ENCODE measurements around the gene SLC37A4. TPM values are rescaled to one million over a fixed set of nuclear protein-coding genes. Genes with fewer than 3 reads are reported as not detected.
"Not testable (repeated sequence)": the region's sequence is repeated elsewhere in the genome, so short reads cannot be mapped to it uniquely, and the experiment has no call there.

Gene SLC37A4
- total RNA-seq, 4 donors from 2014 or later, result 14.0 to 25.4 (median 19.5) TPM

GRCh38 chr11:119062779-119063178, 32.1 kb upstream of the SLC37A4 start:
- WGBS, 2 donors, result 47 to 71% methylated on average over 5 of the region's 5 CpGs
- TF ChIP-seq POLR2A (IDR thresholded peaks at IDR 0.05), result no peak
- TF ChIP-seq CTCF (IDR thresholded peaks at IDR 0.05), result no peak
- H3K4me3 ChIP-seq (ENCODE audit: low read depth, poor library complexity, severe bottlenecking), result no peak overlapping the region
- intact Hi-C loops (cut with DNase I; ENCODE audit: low total_unique reads), result no loop called here
- DNase-seq (ENCODE audit: low spot score in 2 of 2), result no peak

GRCh38 chr11:119061256-119061655, 30.6 kb upstream of the SLC37A4 start:
- TF ChIP-seq POLR2A (IDR thresholded peaks at IDR 0.05), result no peak
- no peak for TF ChIP-seq CTCF (IDR thresholded peaks at IDR 0.05)
- no peak overlapping the region for H3K4me3 ChIP-seq (ENCODE audit: low read depth, poor library complexity, severe bottlenecking)
- intact Hi-C loops (cut with DNase I; ENCODE audit: low total_unique reads), result no loop called here
- DNase-seq (ENCODE audit: low spot score in 2 of 2), result no peak
- WGBS, 2 donors, result 90 to 95% methylated on average over 3 of the region's 3 CpGs

- H3K4me3 ChIP-seq (ENCODE audit: low read depth, poor library complexity, severe bottlenecking); DNase-seq (ENCODE audit: low spot score in 2 of 2); intact Hi-C loops (cut with DNase I; ENCODE audit: low total_unique reads): not testable (repeated sequence)
- 69 to 93% methylated on average over 3 to 23 of the region's 35 CpGs for WGBS, 2 donors
Measured at GRCh38 chr11:119059128-119059527, 28.5 kb upstream of the SLC37A4 start.

- peak; percentile 96 to 99 for DNase-seq (ENCODE audit: low spot score in 2 of 2)
- intact Hi-C loops (cut with DNase I; ENCODE audit: low total_unique reads), result no loop called here
- WGBS, 2 donors, result 0% methylated on average over 26 to 46 of the region's 79 CpGs
Measured at GRCh38 chr11:119057000-119057769, 26.5 kb upstream of the SLC37A4 start, which contains the start of gene HYOU1. Gene HYOU1 (minus strand): TSS chr11:119057205. CDS start chr11:119056160, 1,045 bp downstream.

GRCh38 chr11:119056421-119056999, 25.8 kb upstream of the SLC37A4 start:
- intact Hi-C loops (cut with DNase I; ENCODE audit: low total_unique reads), result no loop called here
- H3K4me3 ChIP-seq (ENCODE audit: low read depth, poor library complexity, severe bottlenecking), result peak overlapping the region; percentile 75
- DNase-seq (ENCODE audit: low spot score in 2 of 2), result peak; percentile 24 to 90
- TF ChIP-seq POLR2A (IDR thresholded peaks at IDR 0.05) (no peak), CTCF (IDR thresholded peaks at IDR 0.05) (no peak)
- 0 to 1% methylated on average over 23 to 35 of the region's 48 CpGs for WGBS, 2 donors

More at GRCh38 chr11:119057000-119057769, 26.5 kb upstream of the SLC37A4 start, which contains the start of gene HYOU1:
- H3K4me3 ChIP-seq (ENCODE audit: low read depth, poor library complexity, severe bottlenecking), result peak within 1 kb of the TSS; percentile 75
- no peak for TF ChIP-seq POLR2A (IDR thresholded peaks at IDR 0.05)
- TF ChIP-seq CTCF (IDR thresholded peaks at IDR 0.05), result peak in 1 of 3 donors; percentile 10

GRCh38 chr11:119055901-119056300, 25.2 kb upstream of the SLC37A4 start:
- peak overlapping the region; percentile 75 for H3K4me3 ChIP-seq (ENCODE audit: low read depth, poor library complexity, severe bottlenecking)
- intact Hi-C loops (cut with DNase I; ENCODE audit: low total_unique reads), result no loop called here
- no peak for TF ChIP-seq POLR2A (IDR thresholded peaks at IDR 0.05)
- no peak for TF ChIP-seq CTCF (IDR thresholded peaks at IDR 0.05)
- DNase-seq (ENCODE audit: low spot score in 2 of 2), result no peak
- 46 to 47% methylated on average over 6 of the region's 6 CpGs for WGBS, 2 donors
